GM10266 (cell line): ENCODE measurements around the gene SPINT2.

ENCODE experiments used
- DNase-seq: peaks from one replicate; pipeline ENCODE4 v3.0.0; 2012; ENCODE audit errors: extremely low spot score
- TF ChIP-seq, protein P1 (sequence below): IDR thresholded peaks from 2 replicates; pipeline ENCODE4 v1.5.1; 2012; ENCODE audit warnings: mild to moderate bottlenecking, low read depth; ENCODE audit not compliant: control insufficient read depth, insufficient read depth; ENCODE audit errors: missing control alignments

The SPINT2 gene

GRCh38 chr19:38263689-38264485 is 486 bp upstream of the SPINT2 start:
- TF ChIP-seq, protein P1, sequence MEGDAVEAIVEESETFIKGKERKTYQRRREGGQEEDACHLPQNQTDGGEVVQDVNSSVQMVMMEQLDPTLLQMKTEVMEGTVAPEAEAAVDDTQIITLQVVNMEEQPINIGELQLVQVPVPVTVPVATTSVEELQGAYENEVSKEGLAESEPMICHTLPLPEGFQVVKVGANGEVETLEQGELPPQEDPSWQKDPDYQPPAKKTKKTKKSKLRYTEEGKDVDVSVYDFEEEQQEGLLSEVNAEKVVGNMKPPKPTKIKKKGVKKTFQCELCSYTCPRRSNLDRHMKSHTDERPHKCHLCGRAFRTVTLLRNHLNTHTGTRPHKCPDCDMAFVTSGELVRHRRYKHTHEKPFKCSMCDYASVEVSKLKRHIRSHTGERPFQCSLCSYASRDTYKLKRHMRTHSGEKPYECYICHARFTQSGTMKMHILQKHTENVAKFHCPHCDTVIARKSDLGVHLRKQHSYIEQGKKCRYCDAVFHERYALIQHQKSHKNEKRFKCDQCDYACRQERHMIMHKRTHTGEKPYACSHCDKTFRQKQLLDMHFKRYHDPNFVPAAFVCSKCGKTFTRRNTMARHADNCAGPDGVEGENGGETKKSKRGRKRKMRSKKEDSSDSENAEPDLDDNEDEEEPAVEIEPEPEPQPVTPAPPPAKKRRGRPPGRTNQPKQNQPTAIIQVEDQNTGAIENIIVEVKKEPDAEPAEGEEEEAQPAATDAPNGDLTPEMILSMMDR, result no peak
- peak; percentile 74 for DNase-seq

DNA sequence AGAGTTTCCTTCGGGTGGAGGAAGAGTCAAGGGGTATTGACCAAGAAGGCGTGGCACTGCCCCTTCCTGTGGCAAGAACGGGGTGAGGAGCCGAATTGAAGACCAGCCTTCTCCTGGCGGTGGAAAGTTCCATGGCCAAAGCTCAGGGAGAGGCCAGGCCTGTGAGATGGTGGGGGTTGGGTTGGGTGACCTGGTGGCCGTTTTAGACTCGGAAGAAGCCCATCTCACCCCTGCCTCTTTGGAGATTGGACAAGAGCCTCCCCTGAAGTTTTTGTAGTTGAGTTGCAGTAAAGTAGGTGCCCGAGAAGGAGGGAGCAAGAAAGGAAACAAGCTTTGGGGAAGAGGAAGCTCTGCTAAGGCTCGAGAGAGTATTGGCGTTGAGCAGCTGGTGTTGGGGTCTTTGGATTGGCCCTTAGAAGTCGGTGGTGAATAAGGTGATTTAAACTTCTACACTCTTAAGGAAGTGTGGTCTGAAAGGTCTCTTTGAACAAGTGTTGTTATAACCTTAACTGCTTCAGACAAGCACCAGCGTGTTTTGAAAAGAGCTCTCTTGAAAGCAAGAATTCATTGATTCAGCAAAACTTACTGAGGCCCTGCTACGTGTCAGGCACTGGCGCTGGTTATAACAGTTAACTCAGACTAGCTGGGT is 964 bp downstream of the SPINT2 start:
- TF ChIP-seq, protein P1, result no peak
- DNase-seq, result no peak

- TF ChIP-seq, protein P1, result no peak
- DNase-seq, result no peak
These were observed 1.6 kb downstream of the SPINT2 start for GRCh38 chr19:38265921-38266429.

GRCh38 chr19:38266981-38267597 is 2.7 kb downstream of the SPINT2 start:
- no peak for DNase-seq
- TF ChIP-seq, protein P1, result no peak

GRCh38 chr19:38267761-38268483 is 3.5 kb downstream of the SPINT2 start:
- DNase-seq, result no peak
- TF ChIP-seq, protein P1, result no peak

GRCh38 chr19:38268539-38268938 is 4.2 kb downstream of the SPINT2 start:
- TF ChIP-seq, protein P1, result no peak
- no peak for DNase-seq
